ENCODE data around the gene LOXHD1.

LOXHD1 gene

GRCh38 chr18:46675112-46675511 is 18.1 kb upstream of the LOXHD1 start:
- no peak for DNase-seq

GRCh38 chr18:46672062-46672970 is 15.3 kb upstream of the LOXHD1 start:
- DNase-seq, result no peak

GRCh38 chr18:46668694-46669093 is 11.7 kb upstream of the LOXHD1 start:
- DNase-seq, result no peak

- DNase-seq, result no peak
Measured at GRCh38 chr18:46668135-46668534, 11.1 kb upstream of the LOXHD1 start.

- no peak for DNase-seq
Measured at GRCh38 chr18:46663539-46663938, 6.5 kb upstream of the LOXHD1 start.

GRCh38 chr18:46660957-46661749 is 4.1 kb upstream of the LOXHD1 start:
- no peak for DNase-seq

- no peak for DNase-seq
Measured at GRCh38 chr18:46659484-46659883, 2.5 kb upstream of the LOXHD1 start.

- no peak for DNase-seq
Measured at GRCh38 chr18:46656326-46657114, 500 bp downstream of the LOXHD1 start.

GRCh38 chr18:46652372-46652771 is 4.6 kb downstream of the LOXHD1 start:
- no peak for DNase-seq

GRCh38 chr18:46650681-46651080 is 6.3 kb downstream of the LOXHD1 start:
- no peak for DNase-seq

- no peak for DNase-seq
Measured at GRCh38 chr18:46649071-46649862, 7.8 kb downstream of the LOXHD1 start.

GRCh38 chr18:46646468-46646867 is 10.6 kb downstream of the LOXHD1 start:
- DNase-seq, result no peak

- DNase-seq, result no peak
Measured at GRCh38 chr18:46642561-46642960, 14.5 kb downstream of the LOXHD1 start.

GRCh38 chr18:46641917-46642316 is 15.1 kb downstream of the LOXHD1 start:
- no peak for DNase-seq

GRCh38 chr18:46639386-46639785 is 17.6 kb downstream of the LOXHD1 start:
- no peak for DNase-seq

- no peak for DNase-seq
Measured at GRCh38 chr18:46636040-46636630, 20.9 kb downstream of the LOXHD1 start.

- no peak for DNase-seq
Measured at GRCh38 chr18:46632401-46633071, 24.5 kb downstream of the LOXHD1 start.

- DNase-seq, result no peak
Measured at GRCh38 chr18:46630991-46631390, 26.0 kb downstream of the LOXHD1 start.

GRCh38 chr18:46630160-46630559 is 26.9 kb downstream of the LOXHD1 start:
- no peak for DNase-seq

- no peak for DNase-seq
Measured at GRCh38 chr18:46629361-46629760, 27.7 kb downstream of the LOXHD1 start.

- no peak for DNase-seq
Measured at GRCh38 chr18:46628206-46628605, 28.8 kb downstream of the LOXHD1 start.

All from NCI-H187 treated with DMSO at 0.1 percent for 48 hours (cell line).